H1 (cell line): ENCODE measurements around the gene DPH5. TPM values are rescaled to one million over a fixed set of nuclear protein-coding genes. Genes with fewer than 3 reads are reported as not detected.

Experiments used
- CTCF ChIA-PET: fragments of 300-600 bp; sonication (Branson Sonifier 250); formaldehyde crosslinking; loops from one replicate; lab custom pipeline; 2021; ENCODE audit not compliant: partially characterized antibody; lab: Charles Lee
- POLR2A ChIA-PET: fragments of 300-600 bp; sonication (Branson Sonifier 250); formaldehyde crosslinking; loops from one replicate; lab custom pipeline; 2021; ENCODE audit warnings: inconsistent platforms; ENCODE audit not compliant: partially characterized antibody; lab: Charles Lee
- DNase-seq, 2 experiments: peaks; one replicate each; pipeline versions ENCODE4 v3.0.0 to v3.0.0-alpha.2; 2010 to 2022; ENCODE audit warnings: low spot score in 2 of 2, low read depth in 1 of 2, mixed read lengths in 1 of 2
- FAIRE-seq: peaks from 2 replicates; lab custom pipeline; 2011; peaks lifted over from hg19 to GRCh38; lab: Jason Lieb, UNC
- H2AFZ ChIP-seq: 2 replicates; pipeline ENCODE4 v1.8.1; 2012; ENCODE audit warnings: low read length, inconsistent platforms
- H2AK5ac ChIP-seq: 2 replicates; pipeline ENCODE4 v1.6.1; 2013; ENCODE audit warnings: low read depth, low read length
- H2BK120ac ChIP-seq: replicated peaks from 2 replicates; pipeline ENCODE3; 2013; ENCODE audit warnings: low read depth, low read length, inconsistent platforms
- H2BK12ac ChIP-seq: 2 replicates; pipeline ENCODE4 v1.6.1; 2013; ENCODE audit warnings: low read depth, low read length
- H2BK15ac ChIP-seq: 2 replicates; pipeline ENCODE4 v1.6.1; 2013; ENCODE audit warnings: low read length
- H2BK20ac ChIP-seq: 2 replicates; pipeline ENCODE4 v1.6.1; 2013; ENCODE audit warnings: low read length
- H2BK5ac ChIP-seq: 2 replicates; pipeline ENCODE4 v1.6.1; 2013; ENCODE audit warnings: low read depth, low read length
- H3K14ac ChIP-seq: 2 replicates; pipeline ENCODE4 v1.6.1; 2013; ENCODE audit warnings: inconsistent platforms; ENCODE audit not compliant: insufficient read length
- H3K18ac ChIP-seq: 2 replicates; pipeline ENCODE4 v1.6.1; 2013; ENCODE audit warnings: low read length; ENCODE audit errors: extremely low read depth
- H3K23ac ChIP-seq: 2 replicates; pipeline ENCODE4 v1.6.1; 2013; ENCODE audit warnings: inconsistent platforms; ENCODE audit not compliant: insufficient read length
- H3K23me2 ChIP-seq: 2 replicates; pipeline ENCODE4 v1.6.1; 2013; ENCODE audit warnings: low read depth, low read length
- H3K27ac ChIP-seq: 2 replicates; pipeline ENCODE4 v1.6.1; 2011; ENCODE audit warnings: low read depth, low read length, inconsistent platforms
- H3K27me3 ChIP-seq, 4 experiments: replicated peaks in 1 of 4; 1 replicate in 1 of 4; 2 replicates in 3 of 4; pipeline versions ENCODE4 v1.6.1 to v1.8.1; 2011 to 2013; ENCODE audit warnings: low read length in 3 of 4, mild to moderate bottlenecking in 3 of 4, inconsistent platforms in 2 of 4, mixed read lengths in 2 of 4, moderate library complexity in 1 of 4; ENCODE audit not compliant: control insufficient read depth in 3 of 4, insufficient read depth in 3 of 4; ENCODE audit errors: extremely low read depth in 1 of 4
- H3K36me3 ChIP-seq, 4 experiments: 2 replicates each; pipeline versions ENCODE4 v1.6.1 to v1.8.1; 2011 to 2013; ENCODE audit warnings: mild to moderate bottlenecking in 4 of 4, low read length in 3 of 4, moderate library complexity in 2 of 4, control low read depth in 1 of 4, inconsistent platforms in 1 of 4; ENCODE audit not compliant: insufficient read depth in 4 of 4, control insufficient read depth in 2 of 4
- H3K4ac ChIP-seq: replicated peaks from 2 replicates; pipeline ENCODE3; 2013; ENCODE audit warnings: low read length, low read depth, mixed read lengths, inconsistent platforms; ENCODE audit not compliant: insufficient read length
- H3K4me1 ChIP-seq, 4 experiments: replicated peaks in 1 of 4; 1 replicate in 1 of 4; 2 replicates in 3 of 4; pipeline versions ENCODE4 v1.6.1 to v1.8.1; 2011 to 2013; ENCODE audit warnings: low read length in 3 of 4, inconsistent platforms in 2 of 4, mixed read lengths in 1 of 4; ENCODE audit not compliant: insufficient read depth in 4 of 4, control insufficient read depth in 3 of 4
- H3K4me2 ChIP-seq, 2 experiments: 2 replicates each; pipeline versions ENCODE4 v1.6.1 to v1.8.1; 2011 to 2013; ENCODE audit warnings: low read depth in 2 of 2, low read length in 2 of 2, control low read depth in 1 of 2, inconsistent platforms in 1 of 2, mild to moderate bottlenecking in 1 of 2; ENCODE audit not compliant: insufficient read depth in 1 of 2
- H3K4me3 ChIP-seq, 4 experiments: fragments of 200-600, 300-600 bp in 1 of 4; sonication (generic), shearing (Covaris generic), sonication (Bioruptor Twin) in 1 of 4; 2 replicates each; pipeline versions ENCODE4 v1.5.1 to v1.8.1; 2011 to 2016; ENCODE audit warnings: low read length in 4 of 4, low read depth in 3 of 4, control low read depth in 2 of 4, inconsistent platforms in 2 of 4, mild to moderate bottlenecking in 2 of 4, mixed read lengths in 1 of 4, moderate library complexity in 1 of 4; ENCODE audit not compliant: insufficient read depth in 2 of 4; ENCODE audit errors: extremely low read depth in 1 of 4
- H3K56ac ChIP-seq: replicated peaks from 2 replicates; pipeline ENCODE3; 2013; ENCODE audit warnings: low read depth, mild to moderate bottlenecking, mixed read lengths, low read length, inconsistent platforms; ENCODE audit not compliant: insufficient read length
- H3K79me1 ChIP-seq: 2 replicates; pipeline ENCODE4 v1.6.1; 2013; ENCODE audit warnings: low read depth, low read length, control low read depth
- H3K79me2 ChIP-seq, 2 experiments: 2 replicates each; pipeline versions ENCODE4 v1.6.1 to v1.8.1; 2012 to 2013; ENCODE audit warnings: low read length in 2 of 2, mild to moderate bottlenecking in 2 of 2, inconsistent platforms in 1 of 2; ENCODE audit not compliant: insufficient read depth in 2 of 2, control insufficient read depth in 1 of 2
- H3K9ac ChIP-seq, 4 experiments: replicated peaks in 1 of 4; 1 replicate in 1 of 4; 2 replicates in 3 of 4; pipeline versions ENCODE4 v1.6.1 to v1.8.1; 2011 to 2013; ENCODE audit warnings: low read depth in 3 of 4, low read length in 3 of 4, control low read depth in 2 of 4, mild to moderate bottlenecking in 2 of 4, moderate library complexity in 2 of 4, inconsistent platforms in 1 of 4; ENCODE audit errors: extremely low read depth in 1 of 4
- H3K9me3 ChIP-seq, 2 experiments: 2 replicates each; pipeline versions ENCODE4 v1.6.1 to v1.8.1; 2012 to 2013; ENCODE audit warnings: mild to moderate bottlenecking in 2 of 2, moderate library complexity in 2 of 2, control low read depth in 1 of 2, inconsistent platforms in 1 of 2, low read depth in 1 of 2, low read length in 1 of 2, mixed read lengths in 1 of 2; ENCODE audit not compliant: insufficient read depth in 2 of 2
- H4K20me1 ChIP-seq, 2 experiments: replicated peaks in 1 of 2; 2 replicates each; pipeline versions ENCODE3 to v1.8.1; 2011 to 2013; ENCODE audit warnings: inconsistent platforms in 2 of 2, low read length in 2 of 2, mild to moderate bottlenecking in 1 of 2; ENCODE audit not compliant: insufficient read depth in 2 of 2, control insufficient read depth in 1 of 2
- H4K5ac ChIP-seq: 2 replicates; pipeline ENCODE4 v1.6.1; 2013; ENCODE audit warnings: low read length, low read depth, mixed read lengths, inconsistent platforms; ENCODE audit not compliant: insufficient read length
- H4K8ac ChIP-seq: 2 replicates; pipeline ENCODE4 v1.8.0; 2013; ENCODE audit warnings: mild to moderate bottlenecking, moderate library complexity, low read length, inconsistent platforms; ENCODE audit not compliant: insufficient read depth; ENCODE audit errors: extremely low read depth
- H4K91ac ChIP-seq: replicated peaks from 2 replicates; pipeline ENCODE3; 2013; ENCODE audit warnings: low read length, mixed read lengths, inconsistent platforms; ENCODE audit not compliant: insufficient read length
- RAD21 ChIP-seq, 2 experiments: IDR thresholded peaks in 1 of 2; conservative IDR thresholded peaks in 1 of 2; 2 replicates each; pipeline ENCODE4 v1.6.1; 2011; ENCODE audit warnings: low read depth in 2 of 2, low read length in 2 of 2, improper control_type of control experiment in 1 of 2, inconsistent platforms in 1 of 2, mild to moderate bottlenecking in 1 of 2, moderate library complexity in 1 of 2
- WGBS, 2 experiments: shearing (Covaris generic) in 1 of 2; methylation state at CpG; one replicate each; pipeline versions ENCODE4 v1.1.6 to v1.1.7; 2013 to 2015; ENCODE audit warnings: low lambda C conversion rate in 2 of 2, mixed read lengths in 2 of 2, inconsistent platforms in 1 of 2, low coverage in 1 of 2, missing lambda C conversion rate in 1 of 2; ENCODE audit not compliant: insufficient replicate concordance in 2 of 2, insufficient coverage in 1 of 2, insufficient read length in 1 of 2; ENCODE audit errors: extremely low coverage in 1 of 2, missing lambda C conversion rate in 1 of 2; 5-methylcytosine and 5-hydroxymethylcytosine counted together
- polyA plus RNA-seq, 7 experiments: library from polyadenylated mRNA; depleted of rRNA in 3 of 7; stranded (reverse) in 5 of 7; unstranded in 2 of 7; fragments of >200 nt in 5 of 7; fragments of 200-250 nt in 2 of 7; gene quantifications; 1 replicate in 5 of 7; 2 replicates in 1 of 7; 4 replicates in 1 of 7; pipeline versions ENCODE4 v1.2.1 to v1.2.3, GENCODE V29; 2011 to 2013; ENCODE audit warnings: missing spikeins in 2 of 7, mixed read lengths in 2 of 7
- total RNA-seq: library from RNA; stranded (reverse); fragmentation: NEBNext Ultra II Directional; extraction: Animal tissue kit (Norgen Biotek cat#: 25700); gene quantifications from 2 replicates; pipeline ENCODE4 v1.2.1, GENCODE V29; 2021

The DPH5 gene
- total and polyA plus RNA-seq, 2 of the 8 experiments (the other 6 are each of a cell fraction or from before 2014, with no cell fraction given), result 67.7 to 106 TPM

GRCh38 chr1:101004670-101005069 lies 20.9 kb downstream of the DPH5 start:
- Histone ChIP-seq H3K4me2 (no peak overlapping the region), H2AK5ac (no peak overlapping the region), H4K5ac (no peak overlapping the region), H2BK5ac (no peak overlapping the region), H3K79me1 (no peaks in the 10 kb centered on the region), H3K14ac (no peak overlapping the region), H2BK12ac (no peak overlapping the region), H3K4me1 (peaks cover 0 to 4% (median 0%) of the 10 kb centered on the region in 4 experiments; a peak in 1 of 7 replicates), H3K27me3 (no peaks in the 10 kb centered on the region), H2BK15ac (no peak overlapping the region), H4K91ac (no peak overlapping the region), H3K23ac (no peak overlapping the region), H2BK20ac (no peak overlapping the region), H3K27ac (no peak overlapping the region), H3K56ac (no peak overlapping the region), H2AFZ (no peak overlapping the region), H3K18ac (no peak overlapping the region), H3K4me3 (no peak overlapping the region), H3K4ac (no peak overlapping the region), H2BK120ac (no peak overlapping the region), H4K20me1 (no peaks in the 10 kb centered on the region), H3K9ac (no peak overlapping the region), H4K8ac (no peak overlapping the region), H3K9me3 (no peaks in the 10 kb centered on the region), H3K23me2 (no peaks in the 10 kb centered on the region), H3K36me3 (peaks cover 0 to 14% (median 7%) of the 10 kb centered on the region in 4 experiments; a peak in 5 of 8 replicates), H3K79me2 (no peaks in the 10 kb centered on the region)
- no peak for TF ChIP-seq RAD21 (IDR thresholded peaks at IDR 0.05 in 1 of 2, conservative IDR thresholded peaks at IDR 0.05 in 1 of 2; ENCODE audit: low read depth in 2 of 2, low read length in 2 of 2)
- FAIRE-seq, result no peak
- no peak for DNase-seq
- ChIA-PET CTCF (interaction anchor here (1.0 kb wide), 1 partner anchor 283 kb away, joined by 4 read pairs; no protein-coding TSS in a partner anchor), POLR2A (no interaction called here)
- WGBS, 2 experiments, result 85% methylated on average over 3 of the region's 3 CpGs; no CpG with 5 or more reads in 1 of the 2 experiments
